G401.6 (cell line): Measurements from ENCODE around the gene CLMP.
"Not testable (repeated sequence)": the region's sequence is repeated elsewhere in the genome, so short reads cannot be mapped to it uniquely, and the experiment has no call there.

Experiments
- FAIRE-seq: peaks from 2 replicates; lab custom pipeline; 2012; peaks lifted over from hg19 to GRCh38; lab: Jason Lieb, UNC

The CLMP gene

GRCh38 chr11:123166071-123166559 lies 28.9 kb downstream of the CLMP start:
- no peak for FAIRE-seq

- FAIRE-seq: no peak
These were observed 30.2 kb downstream of the CLMP start for GRCh38 chr11:123164732-123165450.

GRCh38 chr11:123163621-123164020 lies 31.4 kb downstream of the CLMP start:
- no peak for FAIRE-seq

- no peak for FAIRE-seq
These were observed 33.5 kb downstream of the CLMP start for GRCh38 chr11:123161376-123162030.

DNA sequence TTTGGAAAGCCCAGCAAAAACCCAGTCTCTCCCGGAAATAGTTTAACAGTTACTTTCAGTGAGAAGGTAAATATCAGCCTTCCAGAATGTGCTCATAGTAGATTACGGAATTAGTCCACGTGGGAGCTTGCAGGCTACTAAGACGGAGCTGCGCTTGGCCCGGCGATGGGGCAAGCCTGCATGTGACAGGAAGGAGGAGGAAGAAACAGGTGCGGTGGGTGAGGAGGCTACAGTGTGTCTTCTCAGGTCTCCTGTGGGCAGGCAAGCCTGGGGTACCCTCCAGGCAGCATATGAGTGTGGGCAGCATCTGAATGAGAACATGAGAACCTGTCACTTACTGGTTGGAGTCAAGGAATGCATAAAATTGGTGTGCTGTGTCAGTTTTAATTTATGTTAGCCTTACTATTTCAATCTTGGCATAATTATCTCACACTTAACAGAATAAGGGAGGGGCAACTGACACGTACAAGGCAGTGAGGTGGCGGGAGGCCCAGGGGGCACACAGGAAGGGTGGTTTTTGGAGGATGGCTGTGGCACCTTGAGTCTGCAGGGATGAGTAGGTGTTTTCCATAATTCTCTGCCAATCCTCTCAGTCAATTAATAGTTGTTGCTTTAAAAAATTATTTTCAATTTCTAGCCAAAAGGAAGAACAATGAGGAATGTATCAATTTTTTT lies 35.7 kb downstream of the CLMP start:
- no peak for FAIRE-seq

DNA sequence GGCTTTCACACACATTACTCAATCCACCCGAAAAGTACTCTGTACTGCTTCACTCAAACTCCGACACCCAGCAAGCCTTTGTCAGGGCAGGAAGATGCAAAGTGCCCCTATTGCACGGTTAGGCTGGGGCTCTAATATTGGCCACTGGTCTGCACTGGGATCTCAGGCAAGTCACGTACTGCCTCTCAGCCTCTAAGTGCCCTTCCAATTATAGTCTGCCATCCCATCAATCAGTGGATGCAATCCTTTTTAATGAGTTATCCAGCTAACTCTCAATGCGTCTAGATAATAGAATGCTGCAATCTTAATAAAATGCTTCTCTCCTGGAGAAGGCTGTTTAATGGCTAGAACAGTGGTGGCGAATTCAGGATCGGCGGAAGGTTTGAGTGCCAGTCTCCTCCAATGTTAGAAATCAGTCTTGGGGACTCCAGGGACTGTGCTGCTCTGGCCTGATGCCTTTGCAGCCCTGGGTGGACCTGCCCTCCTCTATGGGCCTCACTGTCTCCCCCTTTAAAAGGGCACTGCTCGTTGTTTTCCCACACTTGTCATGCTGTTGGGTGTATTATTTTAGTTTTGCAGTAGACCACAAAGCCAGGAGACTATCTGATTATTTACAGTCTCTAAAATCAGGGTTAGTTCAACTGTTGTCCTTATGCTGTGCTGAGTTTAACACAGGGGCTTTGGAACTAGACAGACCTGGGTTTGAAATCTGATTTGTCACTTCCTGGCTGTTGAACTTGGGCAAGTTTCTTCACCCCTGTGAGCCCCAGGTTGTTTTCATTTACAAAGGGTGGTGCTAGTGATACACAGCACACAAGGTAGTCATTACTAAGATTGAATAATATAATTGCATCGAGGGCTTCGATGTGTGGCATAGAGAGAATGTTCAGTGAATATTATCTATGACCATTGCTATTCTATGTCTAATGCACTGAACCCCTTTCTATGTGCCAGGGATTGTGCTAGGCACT lies 36.7 kb downstream of the CLMP start:
- no peak for FAIRE-seq

DNA sequence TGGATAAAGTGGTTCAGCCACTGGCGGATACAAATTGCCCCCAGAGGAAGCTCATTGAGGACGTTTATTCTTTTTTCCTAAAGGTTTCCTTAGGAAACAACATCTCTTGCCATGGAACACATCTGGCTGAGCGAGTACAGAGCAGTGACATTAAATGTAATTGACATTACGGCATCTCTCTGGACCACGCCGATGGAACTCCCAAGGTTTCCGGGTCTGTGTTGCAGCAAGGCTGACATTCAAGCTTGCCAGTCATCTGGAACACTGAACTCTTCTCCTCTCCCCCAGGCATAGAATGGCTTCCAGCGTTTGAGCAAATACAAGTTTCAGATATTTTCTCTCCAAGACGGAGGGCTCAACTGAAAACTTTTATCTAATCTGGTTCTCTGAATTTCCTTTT lies 42.1 kb downstream of the CLMP start:
- no peak for FAIRE-seq

DNA sequence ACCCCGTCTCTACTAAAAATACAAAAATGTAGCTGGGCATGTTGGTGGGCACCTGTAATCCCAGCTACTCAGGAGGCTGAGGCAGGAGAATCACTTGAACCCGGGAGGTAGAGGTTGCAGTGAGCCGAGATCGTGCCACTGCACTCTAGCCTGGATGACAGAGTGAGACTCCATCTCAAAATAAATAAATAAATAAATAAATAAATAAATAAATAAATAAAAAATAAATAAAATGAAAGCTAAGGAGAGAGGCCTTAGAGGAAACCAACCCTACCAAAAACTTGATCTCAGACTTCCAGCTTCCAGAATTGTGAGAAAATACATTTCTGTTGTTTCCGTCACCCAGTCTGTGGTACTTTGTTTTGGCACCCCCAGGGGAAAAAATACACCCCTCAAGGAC lies 42.7 kb downstream of the CLMP start:
- FAIRE-seq: not testable (repeated sequence)

GRCh38 chr11:123151796-123152195 lies 43.3 kb downstream of the CLMP start:
- no peak for FAIRE-seq

GRCh38 chr11:123151366-123151765 lies 43.7 kb downstream of the CLMP start:
- FAIRE-seq: no peak

GRCh38 chr11:123150882-123151281 lies 44.2 kb downstream of the CLMP start:
- FAIRE-seq: no peak

GRCh38 chr11:123148965-123149364 lies 46.1 kb downstream of the CLMP start:
- no peak for FAIRE-seq

DNA sequence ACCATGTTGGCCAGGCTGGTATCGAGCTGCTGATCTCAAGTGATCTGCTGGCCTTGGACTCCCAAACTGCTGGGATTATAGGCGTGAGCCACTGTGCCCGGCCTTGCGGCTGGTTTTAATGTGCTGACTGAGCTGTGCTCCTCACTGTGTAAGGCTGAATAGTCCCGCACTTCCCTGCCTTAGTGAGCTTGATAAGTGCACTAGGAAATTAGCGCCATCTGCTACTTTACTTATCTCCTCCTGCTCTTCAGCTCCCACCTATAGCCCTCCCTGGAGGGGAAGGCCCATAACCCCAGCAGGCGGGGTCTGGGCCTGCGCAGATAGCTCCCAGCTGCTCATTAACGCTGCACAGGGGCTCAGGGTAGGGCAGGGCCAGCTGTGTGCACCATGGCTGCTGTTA lies 49.4 kb downstream of the CLMP start:
- no peak for FAIRE-seq

GRCh38 chr11:123145220-123145619 lies 49.8 kb downstream of the CLMP start:
- no peak for FAIRE-seq

DNA sequence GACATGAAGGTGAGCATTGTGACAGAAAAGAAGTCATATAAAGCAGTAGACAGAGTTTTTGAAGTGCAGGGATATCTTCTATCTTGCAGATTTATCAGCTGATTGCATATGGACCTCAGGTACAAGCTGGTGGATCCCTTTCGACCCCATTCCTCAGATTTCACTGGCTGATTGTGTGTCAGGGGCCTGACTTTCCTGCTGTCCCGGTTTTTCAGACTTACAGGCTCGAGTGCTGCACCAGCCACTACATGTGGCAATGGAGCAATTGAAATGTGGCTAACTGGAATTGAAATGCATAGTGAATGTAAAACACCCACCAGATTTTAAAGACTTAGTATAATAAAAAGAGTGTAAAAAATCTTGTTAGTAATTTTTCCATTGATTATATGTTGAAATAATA lies 50.3 kb downstream of the CLMP start:
- no peak for FAIRE-seq

DNA sequence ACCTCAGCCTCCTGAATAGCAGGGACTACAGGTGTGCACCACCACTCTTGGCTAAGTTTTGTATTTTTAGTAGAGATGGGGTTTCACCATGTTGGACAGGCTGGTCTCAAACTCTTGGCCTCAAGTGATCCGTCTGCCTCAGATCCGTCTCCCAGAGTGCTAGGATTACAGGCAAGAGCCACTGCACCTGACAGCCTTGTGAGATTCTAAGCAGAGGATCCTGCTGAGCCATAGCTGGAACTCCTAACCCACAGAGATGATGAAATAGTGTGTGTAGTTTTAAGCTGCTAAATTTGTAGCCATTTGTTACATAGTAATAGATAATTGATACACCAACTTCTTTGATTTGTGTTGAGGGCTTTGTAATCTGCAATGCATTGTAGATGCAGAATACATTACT lies 51.1 kb downstream of the CLMP start:
- no peak for FAIRE-seq

DNA sequence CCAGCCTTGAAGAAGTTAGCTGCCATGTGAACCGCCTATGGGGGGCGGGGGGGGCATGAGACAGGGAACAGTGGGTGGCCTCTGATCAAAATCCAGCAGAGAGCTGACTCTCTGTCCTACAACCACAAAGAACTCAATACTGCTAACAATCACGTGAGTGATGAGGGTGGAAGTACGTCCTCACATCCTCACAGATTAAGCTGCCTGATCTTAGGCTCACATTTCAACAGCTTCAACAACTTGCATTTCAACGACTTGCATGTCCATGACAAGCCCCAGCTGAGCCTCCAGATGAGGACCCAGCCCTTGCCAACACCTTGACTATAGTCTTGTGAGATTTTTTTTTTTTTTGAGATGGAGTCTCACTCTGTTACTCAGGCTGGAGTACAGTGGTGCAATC lies 51.6 kb downstream of the CLMP start:
- no peak for FAIRE-seq

DNA sequence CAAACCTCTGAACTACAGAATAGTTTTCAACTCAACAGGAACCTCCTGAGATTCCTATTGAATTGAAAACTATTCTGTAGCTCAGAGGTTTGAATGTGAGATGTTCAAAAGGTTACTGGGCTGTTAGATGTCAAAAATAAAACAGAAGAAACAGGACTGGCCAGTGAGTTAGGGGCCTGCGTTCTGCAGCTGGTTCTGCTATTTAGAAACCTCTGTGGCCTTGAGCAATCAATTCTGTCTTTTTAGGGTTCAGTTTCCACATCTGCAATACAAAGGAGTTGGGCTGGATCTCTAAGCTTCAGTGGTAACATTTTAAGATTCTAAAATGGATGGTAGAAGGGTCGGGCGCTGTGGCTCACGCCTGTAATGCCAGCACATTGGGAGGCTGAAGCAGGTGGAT lies 55.8 kb downstream of the CLMP start:
- FAIRE-seq: no peak

DNA sequence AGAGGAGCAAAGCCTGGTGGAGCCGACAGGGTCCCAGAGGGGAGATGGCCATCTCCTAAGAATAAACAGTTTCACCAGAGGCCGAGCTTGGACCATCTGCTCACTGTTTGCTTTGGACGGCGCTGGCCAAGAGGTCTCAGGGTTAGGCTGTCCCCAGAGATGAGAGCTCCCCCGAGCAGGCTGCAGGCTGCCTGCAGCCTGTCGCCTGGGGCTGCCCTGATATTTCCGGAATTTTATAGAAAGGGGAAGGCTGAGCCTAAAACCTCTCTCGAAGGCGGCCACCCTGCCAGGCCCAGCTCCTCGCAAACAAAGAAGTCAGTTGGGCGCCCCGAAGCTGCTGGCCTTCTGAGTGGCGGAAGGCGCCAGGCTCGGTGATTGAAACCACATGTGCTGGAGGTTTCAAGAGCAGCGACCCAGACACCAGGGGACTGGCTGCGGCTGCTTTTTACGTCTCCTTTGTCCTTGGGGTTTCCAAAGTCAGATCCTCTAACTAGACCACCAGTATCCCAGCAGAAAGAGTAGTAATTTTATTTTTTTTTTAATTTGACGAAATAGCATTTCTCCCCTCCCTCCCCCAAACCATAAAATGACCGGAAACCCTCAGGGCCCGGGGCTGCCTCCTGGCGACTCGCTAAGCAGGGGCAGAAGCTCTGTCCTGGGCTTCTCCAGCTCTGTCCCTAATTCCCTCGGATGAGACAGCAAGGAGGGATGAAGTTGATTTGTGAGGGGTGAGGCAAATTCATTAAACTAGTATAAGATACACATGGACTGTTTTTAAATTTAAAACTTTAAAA lies 57.4 kb downstream of the CLMP start:
- FAIRE-seq: no peak

DNA sequence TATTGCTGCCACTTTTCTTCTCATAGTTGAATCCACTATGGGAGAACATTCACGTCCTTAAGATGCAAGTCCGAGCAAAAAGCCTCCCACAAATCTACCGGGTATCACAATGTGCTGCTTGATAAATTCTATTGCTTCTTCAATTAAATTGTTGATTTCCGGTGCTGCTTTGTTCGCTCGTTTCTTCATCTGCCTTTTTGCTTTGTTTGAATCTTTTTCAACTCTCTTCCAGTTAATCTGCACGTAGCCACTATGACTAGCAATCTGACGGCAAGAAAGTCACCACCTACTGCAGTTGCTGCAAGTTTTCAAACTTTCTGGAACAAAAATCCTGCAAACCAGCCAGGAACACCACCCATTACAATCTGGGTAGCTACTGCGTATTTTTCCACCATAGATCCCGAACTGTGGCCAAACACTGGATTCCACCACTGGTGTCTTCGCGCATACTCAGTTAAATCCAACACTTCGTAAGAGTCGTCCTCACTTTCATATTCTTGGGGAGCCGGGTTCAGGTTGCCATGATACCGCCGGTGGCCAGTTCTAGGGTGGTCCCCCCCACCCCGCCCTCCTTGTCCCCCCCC lies 59.1 kb downstream of the CLMP start:
- FAIRE-seq: no peak

- FAIRE-seq: no peak
These were observed 62.2 kb downstream of the CLMP start for GRCh38 chr11:123132881-123133280.
